Neuron (in vitro differentiated cells): ENCODE measurements around the gene DCAKD.
A peak's percentile ranks its signal among the peaks of the same experiment; 100 is the strongest.
"Not testable (repeated sequence)": the region's sequence is repeated elsewhere in the genome, so short reads cannot be mapped to it uniquely, and the experiment has no call there.

Source experiments
- H2AFZ ChIP-seq: one replicate; pipeline ENCODE4 v1.6.1; 2013; ENCODE audit warnings: low read depth, mild to moderate bottlenecking, inconsistent platforms, low read length, moderate library complexity
- H3K27me3 ChIP-seq: one replicate; pipeline ENCODE4 v1.6.1; 2013; ENCODE audit warnings: low read length; ENCODE audit not compliant: insufficient read depth
- H3K36me3 ChIP-seq: one replicate; pipeline ENCODE4 v1.6.1; 2013; ENCODE audit warnings: low read length; ENCODE audit not compliant: insufficient read depth
- H3K4me1 ChIP-seq: one replicate; pipeline ENCODE4 v1.6.1; 2013; ENCODE audit warnings: low read length; ENCODE audit not compliant: insufficient read depth
- H3K4me3 ChIP-seq: 2 replicates; pipeline ENCODE4 v1.5.1; 2013; ENCODE audit warnings: mild to moderate bottlenecking, low read length, moderate library complexity
- H3K9me3 ChIP-seq: one replicate; pipeline ENCODE4 v1.6.1; 2013; ENCODE audit warnings: low read length

Gene DCAKD

DNA sequence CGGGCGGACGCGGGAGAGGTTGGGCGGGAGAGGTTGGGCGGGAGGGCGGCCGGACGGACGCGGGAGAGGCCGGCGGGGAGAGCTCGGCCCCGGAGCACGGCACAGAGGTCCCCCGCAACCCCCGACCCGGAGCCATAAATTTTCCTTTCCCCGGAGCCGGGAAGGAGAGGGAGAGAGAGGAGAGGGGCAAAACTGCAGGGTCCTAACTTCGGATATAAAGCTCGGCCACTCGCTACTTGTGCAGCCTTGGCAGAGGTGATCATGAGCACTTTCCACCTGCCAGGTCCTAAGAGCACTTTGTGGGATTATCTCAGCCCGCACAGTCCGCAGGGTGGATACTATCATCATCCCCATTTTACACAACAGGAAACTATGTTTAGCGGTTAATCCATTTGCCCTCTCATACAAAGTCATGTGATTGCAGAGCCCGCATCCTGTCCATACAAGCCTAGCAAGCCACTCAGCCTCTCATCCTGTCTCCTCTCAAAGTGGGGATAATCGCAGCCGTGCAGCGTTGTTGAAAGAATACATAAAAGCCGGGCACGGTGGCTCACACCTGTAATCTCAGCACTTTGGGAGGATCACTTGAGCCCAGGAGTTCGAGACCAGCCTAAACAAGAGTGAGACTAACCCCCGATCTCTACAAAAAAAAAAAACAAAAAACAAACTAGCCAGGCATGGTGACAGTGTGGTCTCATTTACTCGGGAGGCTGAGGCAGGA is 780 bp upstream of the DCAKD start:
- H3K4me1 ChIP-seq = peaks cover 6% of the 10 kb centered on the region
- H3K4me3 ChIP-seq = peak overlapping the region; percentile 84
- H2AFZ ChIP-seq = peak overlapping the region; percentile 51
- H3K9me3 ChIP-seq = no peaks in the 10 kb centered on the region
- no peaks in the 10 kb centered on the region for H3K27me3 ChIP-seq
- H3K36me3 ChIP-seq = peaks cover 3% of the 10 kb centered on the region

DNA sequence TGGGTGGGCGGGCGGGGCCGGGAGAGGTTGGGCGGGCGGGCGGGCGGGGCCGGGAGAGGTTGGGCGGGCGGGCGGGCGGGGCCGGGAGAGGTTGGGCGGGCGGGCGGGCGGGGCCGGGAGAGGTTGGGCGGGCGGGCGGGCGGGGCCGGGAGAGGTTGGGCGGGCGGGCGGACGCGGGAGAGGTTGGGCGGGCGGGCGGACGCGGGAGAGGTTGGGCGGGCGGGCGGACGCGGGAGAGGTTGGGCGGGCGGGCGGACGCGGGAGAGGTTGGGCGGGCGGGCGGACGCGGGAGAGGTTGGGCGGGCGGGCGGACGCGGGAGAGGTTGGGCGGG is 254 bp upstream of the DCAKD start:
- not testable (repeated sequence) for H3K4me3 ChIP-seq, H3K4me1 ChIP-seq, H2AFZ ChIP-seq, H3K9me3 ChIP-seq, H3K27me3 ChIP-seq, H3K36me3 ChIP-seq

- Histone ChIP-seq H2AFZ (peak overlapping the region; percentile 19), H3K27me3 (no peaks in the 10 kb centered on the region), H3K4me3 (peak overlapping the region; percentile 65), H3K36me3 (peaks cover 3% of the 10 kb centered on the region), H3K9me3 (no peaks in the 10 kb centered on the region), H3K4me1 (peaks cover 6% of the 10 kb centered on the region)
Observed at GRCh38 chr17:45050481-45051059, 862 bp downstream of the DCAKD start.

DNA sequence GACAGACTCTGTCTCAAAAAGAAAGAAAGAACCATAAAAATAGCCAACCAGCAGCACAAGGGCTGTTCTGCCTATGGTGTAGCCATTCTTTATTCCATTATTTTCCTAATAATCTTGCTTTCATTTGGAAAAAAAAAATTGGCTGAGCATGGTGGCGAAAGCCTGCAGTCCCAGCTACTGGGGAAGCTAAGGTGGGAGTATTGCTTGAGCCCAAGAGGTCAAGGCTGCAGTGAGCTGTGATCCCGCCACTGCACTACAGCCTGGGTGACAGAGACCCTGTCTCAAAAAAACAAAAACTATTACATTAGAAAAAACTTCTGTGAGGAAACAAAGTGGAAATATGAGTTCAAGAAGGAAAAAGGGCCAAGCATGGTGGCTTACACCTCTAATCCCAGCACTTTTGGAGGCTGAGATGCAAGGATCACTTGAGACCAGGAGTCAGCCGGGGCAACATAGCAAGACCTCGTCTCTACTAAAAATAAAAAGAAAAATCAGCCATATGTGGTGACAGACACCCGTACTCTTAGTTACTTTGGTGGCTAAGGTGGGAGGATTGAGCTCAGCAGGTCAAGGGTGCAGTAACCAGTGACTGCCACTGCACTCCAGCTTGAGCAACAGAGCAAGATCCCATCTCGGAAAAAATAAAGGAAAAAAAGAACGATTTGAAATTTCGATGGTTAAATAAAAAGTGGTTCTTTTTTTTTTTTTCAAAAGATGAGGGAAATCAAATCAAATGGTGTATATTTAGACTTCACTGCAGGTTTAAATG is 2.5 kb downstream of the DCAKD start:
- Histone ChIP-seq H2AFZ (no peak overlapping the region), H3K4me3 (no peak overlapping the region), H3K27me3 (no peaks in the 10 kb centered on the region), H3K36me3 (peaks cover 5% of the 10 kb centered on the region), H3K4me1 (peaks cover 9% of the 10 kb centered on the region), H3K9me3 (no peaks in the 10 kb centered on the region)

- Histone ChIP-seq H3K36me3 (peaks cover 5% of the 10 kb centered on the region), H3K4me1 (peaks cover 18% of the 10 kb centered on the region), H3K4me3 (no peak overlapping the region)
Observed at GRCh38 chr17:45046537-45047125, 4.8 kb downstream of the DCAKD start.

DNA sequence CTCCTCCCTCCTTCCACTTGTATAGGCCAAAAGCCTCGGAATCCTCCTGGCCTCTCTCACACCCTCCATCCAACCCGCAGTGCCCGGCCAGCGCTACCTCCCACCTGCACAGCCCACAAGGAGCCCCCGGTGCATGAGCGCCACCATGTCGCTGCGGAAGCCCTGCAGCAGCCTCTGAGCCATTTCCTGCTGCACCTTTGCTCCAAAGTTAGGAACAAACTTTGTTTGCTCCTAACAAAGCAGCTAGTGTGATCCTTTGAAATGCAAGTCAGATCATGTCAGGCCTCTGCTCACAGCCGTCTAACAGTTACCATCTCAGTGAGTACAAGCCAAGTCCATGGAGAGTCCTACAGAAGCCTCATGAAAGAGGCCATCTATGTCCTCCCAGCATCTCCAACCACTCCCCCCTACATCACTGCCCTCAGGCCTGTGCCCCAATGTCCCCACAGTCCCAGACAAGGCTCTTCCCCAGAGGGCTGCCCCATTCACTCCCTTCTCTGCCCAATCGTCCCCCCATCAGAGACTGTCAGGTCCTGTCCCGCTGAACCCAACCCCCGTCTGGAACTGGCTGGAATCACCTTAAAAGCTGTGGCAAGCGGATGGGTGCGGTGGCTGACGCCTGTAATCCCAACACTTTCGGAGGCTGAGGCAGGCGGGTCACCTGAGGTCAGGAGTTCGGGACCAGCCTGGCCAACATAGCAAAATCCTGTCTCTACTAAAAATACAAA is 7.5 kb downstream of the DCAKD start:
- H3K9me3 ChIP-seq = no peaks in the 10 kb centered on the region
- peaks cover 7% of the 10 kb centered on the region for H3K36me3 ChIP-seq
- no peak overlapping the region for H2AFZ ChIP-seq
- H3K4me1 ChIP-seq = peaks cover 21% of the 10 kb centered on the region
- no peak overlapping the region for H3K4me3 ChIP-seq
- no peaks in the 10 kb centered on the region for H3K27me3 ChIP-seq

More at GRCh38 chr17:45046537-45047125, 4.8 kb downstream of the DCAKD start:
- Histone ChIP-seq H2AFZ (no peak overlapping the region), H3K9me3 (no peaks in the 10 kb centered on the region), H3K27me3 (no peaks in the 10 kb centered on the region)

DNA sequence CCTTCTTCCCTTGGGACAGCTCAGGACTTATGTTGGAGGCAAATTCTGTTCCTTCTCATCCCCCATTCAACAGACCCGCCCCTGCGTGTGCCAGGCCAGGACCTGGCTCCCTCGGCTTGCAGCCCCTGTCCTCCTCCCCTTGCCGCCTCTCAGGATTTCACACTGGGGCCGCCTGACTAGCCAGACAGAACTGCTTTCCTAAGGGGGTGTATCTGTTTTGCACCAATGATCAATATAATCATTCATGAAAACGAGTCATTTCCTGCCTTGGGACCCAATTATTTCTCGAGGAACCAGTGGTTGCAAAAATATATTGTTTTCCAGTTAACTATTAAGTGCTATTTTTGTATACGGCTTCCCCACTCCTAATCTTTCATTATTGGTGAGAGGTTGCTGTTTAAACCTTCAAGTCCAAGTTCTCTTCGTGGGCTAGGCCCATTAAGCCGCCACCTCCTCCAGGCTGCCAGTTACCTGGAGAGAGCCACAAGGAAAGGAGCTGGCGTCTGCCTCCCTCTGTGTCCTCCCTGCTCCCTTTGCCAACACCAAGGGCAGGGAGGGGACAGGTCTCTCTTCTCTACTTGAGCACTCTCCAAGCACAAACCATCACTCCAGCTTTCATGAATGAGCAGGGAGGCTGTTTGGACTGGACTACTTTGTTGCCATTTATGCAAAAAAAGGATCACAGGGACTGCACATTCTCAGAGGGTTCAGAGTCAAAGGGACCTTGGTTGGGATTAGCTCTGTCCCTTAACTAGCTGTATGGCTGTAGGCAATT is 8.9 kb downstream of the DCAKD start:
- H3K4me3 ChIP-seq = no peak overlapping the region
- no peak overlapping the region for H2AFZ ChIP-seq
- H3K36me3 ChIP-seq = peaks cover 4% of the 10 kb centered on the region
- no peaks in the 10 kb centered on the region for H3K9me3 ChIP-seq
- peaks cover 21% of the 10 kb centered on the region for H3K4me1 ChIP-seq
- H3K27me3 ChIP-seq = no peaks in the 10 kb centered on the region

- no peak overlapping the region for H3K4me3 ChIP-seq
- no peaks in the 10 kb centered on the region for H3K27me3 ChIP-seq
- no peaks in the 10 kb centered on the region for H3K9me3 ChIP-seq
- H2AFZ ChIP-seq = no peak overlapping the region
- peaks cover 9% of the 10 kb centered on the region for H3K36me3 ChIP-seq
- peaks cover 21% of the 10 kb centered on the region for H3K4me1 ChIP-seq
Observed at GRCh38 chr17:45040459-45040858, 11.0 kb downstream of the DCAKD start.

GRCh38 chr17:45038728-45039634 is 12.5 kb downstream of the DCAKD start:
- Histone ChIP-seq H3K36me3 (peaks cover 17% of the 10 kb centered on the region), H2AFZ (no peak overlapping the region), H3K4me3 (no peak overlapping the region), H3K9me3 (no peaks in the 10 kb centered on the region), H3K27me3 (no peaks in the 10 kb centered on the region), H3K4me1 (peaks cover 18% of the 10 kb centered on the region)

DNA sequence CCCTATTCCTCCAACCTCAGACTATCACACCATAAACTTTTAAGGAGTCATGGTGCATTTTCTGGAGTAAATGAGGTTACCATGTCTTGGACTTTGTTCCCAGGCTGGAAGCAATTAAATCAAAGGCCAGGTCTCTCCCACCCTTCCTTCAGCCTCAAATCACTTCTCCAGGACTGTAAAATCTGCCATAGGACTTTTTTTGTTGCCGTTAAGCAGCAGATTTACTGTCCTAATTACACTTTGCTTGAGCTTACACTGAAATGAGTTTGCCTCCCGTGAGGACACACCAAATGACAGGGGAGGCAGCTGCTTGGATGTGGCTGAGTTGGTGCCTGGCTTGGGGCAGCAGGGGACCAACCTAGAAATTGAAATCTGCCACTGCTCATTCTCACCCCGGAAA is 14.7 kb downstream of the DCAKD start:
- Histone ChIP-seq H2AFZ (no peak overlapping the region), H3K36me3 (peaks cover 35% of the 10 kb centered on the region), H3K4me1 (peaks cover 13% of the 10 kb centered on the region), H3K27me3 (no peaks in the 10 kb centered on the region), H3K4me3 (no peak overlapping the region), H3K9me3 (no peaks in the 10 kb centered on the region)

DNA sequence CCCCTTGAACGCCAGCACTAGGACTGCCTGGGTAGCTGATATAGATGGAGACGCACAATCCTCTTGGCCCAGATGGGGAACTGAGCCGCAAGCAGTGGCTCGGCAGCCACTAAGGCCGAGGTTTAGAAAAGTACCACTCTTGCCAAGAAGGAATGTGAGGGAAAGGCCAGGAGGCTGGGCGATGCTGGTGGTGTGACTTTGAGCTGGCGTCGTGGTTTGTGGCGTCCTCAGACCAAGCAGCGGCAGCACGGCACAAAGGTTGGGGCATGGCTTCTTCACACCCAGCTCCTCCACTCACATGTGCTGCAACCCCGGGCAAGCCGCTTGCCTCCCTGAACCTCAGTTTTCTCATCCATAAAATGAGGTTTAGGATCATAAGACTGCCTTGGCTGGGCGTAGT is 15.6 kb downstream of the DCAKD start:
- Histone ChIP-seq H2AFZ (no peak overlapping the region), H3K4me3 (no peak overlapping the region), H3K4me1 (peaks cover 9% of the 10 kb centered on the region), H3K36me3 (peaks cover 43% of the 10 kb centered on the region), H3K9me3 (no peaks in the 10 kb centered on the region), H3K27me3 (no peaks in the 10 kb centered on the region)
